K562 (cell line): ENCODE data around the gene DBF4B. TPM values are rescaled to one million over a fixed set of nuclear protein-coding genes. Genes with fewer than 3 reads are reported as not detected.
A peak's percentile ranks its signal among the peaks of the same experiment; 100 is the strongest.

Experiments
- ATAC-seq: fragments of 200-7000 bp; cut with Tn5 transposase; 3 replicates; pipeline ENCODE4 v1.9.1; 2020; ENCODE audit warnings: moderate library complexity
- Bru-seq: library from RNA; stranded (reverse); fragments of 400-500 nt; gene quantifications from one replicate; lab custom pipeline; 2021; lab: Mats Ljungman, UMichigan
- BruChase-seq, 2 experiments: library from RNA; stranded (reverse); fragments of 400-500 nt; gene quantifications; one replicate each; lab custom pipeline; 2021; lab: Mats Ljungman, UMichigan
- BruUV-seq: library from RNA; stranded (reverse); fragments of 400-500 nt; replicated peaks from 2 replicates; lab custom pipeline; 2021; lab: Mats Ljungman, UMichigan
- CTCF ChIA-PET: fragments of 300-600 bp; formaldehyde crosslinking; extraction: SDS; loops from one replicate; lab custom pipeline; 2021; ENCODE audit warnings: low intra/inter-chr PET ratio; lab: Yijun Ruan, JAX
- POLR2A ChIA-PET: fragments of 300-600, 350-650 bp; sonication (Branson Sonifier 250); formaldehyde crosslinking; extraction: SDS; loops from one replicate; lab custom pipeline; 2021; ENCODE audit warnings: antibody characterized with exemption, inconsistent platforms; lab: Yijun Ruan, JAX
- DNase-seq, 4 experiments: peaks; one replicate each; pipeline versions ENCODE4 v3.0.0 to v3.0.0-alpha.2; 2011 to 2018; ENCODE audit warnings: low spot score in 3 of 4, mixed read lengths in 3 of 4; ENCODE audit errors: extremely low read depth in 1 of 4
- FAIRE-seq: peaks from 2 replicates; lab custom pipeline; 2011; peaks lifted over from hg19 to GRCh38; lab: Jason Lieb, UNC
- H2AFZ ChIP-seq: 2 replicates; pipeline ENCODE4 v1.6.0; 2011; ENCODE audit warnings: low read depth, low read length, control low read depth, inconsistent platforms
- H3K27ac ChIP-seq: fragments of 200-600 bp; 3 replicates; pipeline ENCODE4 v1.8.0; 2011; ENCODE audit warnings: low read depth, mild to moderate bottlenecking, control low read depth, inconsistent platforms, low read length, moderate library complexity, mixed read lengths; ENCODE audit errors: extremely low read depth
- H3K27me3 ChIP-seq, 2 experiments: fragments of 300-600 bp in 1 of 2; 2 replicates in 1 of 2; 3 replicates in 1 of 2; pipeline versions ENCODE4 v1.6.0 to v1.8.0; 2011; ENCODE audit warnings: inconsistent platforms in 2 of 2, low read length in 2 of 2, mild to moderate bottlenecking in 1 of 2, mixed read lengths in 1 of 2, moderate library complexity in 1 of 2; ENCODE audit not compliant: control insufficient read depth in 2 of 2, insufficient read depth in 2 of 2
- H3K36me3 ChIP-seq: fragments of 300-600 bp; 3 replicates; pipeline ENCODE4 v1.8.0; 2011; ENCODE audit warnings: mild to moderate bottlenecking, low read length, inconsistent platforms; ENCODE audit not compliant: control insufficient read depth, insufficient read depth
- H3K4me1 ChIP-seq, 2 experiments: fragments of 200-600 bp in 1 of 2; replicated peaks in 1 of 2; 2 replicates in 1 of 2; 3 replicates in 1 of 2; pipeline versions ENCODE4 v1.5.1 to v1.8.0; 2011; ENCODE audit warnings: inconsistent platforms in 2 of 2, low read length in 2 of 2, mild to moderate bottlenecking in 1 of 2, mixed read lengths in 1 of 2, moderate library complexity in 1 of 2; ENCODE audit not compliant: control insufficient read depth in 2 of 2, insufficient read depth in 2 of 2
- H3K4me2 ChIP-seq: 2 replicates; pipeline ENCODE4 v1.6.1; 2011; ENCODE audit warnings: low read length, control low read depth, inconsistent platforms, mixed read lengths; ENCODE audit not compliant: insufficient read depth
- H3K4me3 ChIP-seq: fragments of 200-600 bp; sonication (generic), shearing (Covaris generic); 2 replicates; pipeline ENCODE4 v1.5.1; 2016; ENCODE audit warnings: control low read depth, inconsistent platforms
- H3K79me2 ChIP-seq: fragments of 200-600 bp; 3 replicates; pipeline ENCODE4 v1.8.0; 2011; ENCODE audit warnings: low read length, inconsistent platforms; ENCODE audit not compliant: control insufficient read depth, insufficient read depth
- H3K9ac ChIP-seq, 2 experiments: 2 replicates each; pipeline versions ENCODE4 v1.6.0 to v1.6.1; 2011; ENCODE audit warnings: low read depth in 2 of 2, low read length in 2 of 2, control low read depth in 1 of 2, inconsistent platforms in 1 of 2, mild to moderate bottlenecking in 1 of 2, mixed read lengths in 1 of 2; ENCODE audit not compliant: insufficient read depth in 1 of 2
- H3K9me1 ChIP-seq: one replicate; pipeline ENCODE4 v1.6.0; 2011; ENCODE audit warnings: inconsistent platforms, mild to moderate bottlenecking, low read length, moderate library complexity; ENCODE audit not compliant: control insufficient read depth, insufficient read depth
- H3K9me3 ChIP-seq: replicated peaks from 2 replicates; pipeline ENCODE4 v1.5.1; 2011; ENCODE audit warnings: low read depth, low read length, inconsistent platforms; ENCODE audit not compliant: control insufficient read depth, insufficient read depth
- H4K20me1 ChIP-seq: replicated peaks from 2 replicates; pipeline ENCODE4 v1.6.1; 2011; ENCODE audit warnings: low read length, inconsistent platforms, mixed read lengths; ENCODE audit not compliant: control insufficient read depth, insufficient read depth
- ARHGAP35 ChIP-seq: fragments of 450-650 bp; IDR thresholded peaks from 2 replicates; pipeline ENCODE4 v1.6.1; 2018; ENCODE audit not compliant: partially characterized antibody
- CREB3 ChIP-seq: fragments of 450-650 bp; conservative IDR thresholded peaks from 2 replicates; pipeline ENCODE4 v1.6.1; 2016; ENCODE audit warnings: missing genetic modification characterization, low read depth, mild to moderate bottlenecking, missing compliant biosample characterization, moderate library complexity
- EHMT2 ChIP-seq: fragments of 450-650 bp; IDR thresholded peaks from 2 replicates; pipeline ENCODE4 v1.6.1; 2018; ENCODE audit warnings: antibody characterized with exemption
- EZH2 ChIP-seq: IDR thresholded peaks from 2 replicates; pipeline ENCODE4 v1.6.1; 2012; ENCODE audit warnings: low read depth, mild to moderate bottlenecking, inconsistent platforms, low read length, borderline replicate concordance
- HCFC1 ChIP-seq: IDR thresholded peaks from 2 replicates; pipeline ENCODE4 v1.6.1; 2012; ENCODE audit warnings: low read depth, low read length, improper control_type of control experiment
- HMG20A ChIP-seq: fragments of 450-650 bp; formaldehyde crosslinking; conservative IDR thresholded peaks from 2 replicates; pipeline ENCODE4 v1.4.0; 2020; ENCODE audit warnings: mild to moderate bottlenecking, mixed read lengths
- IRF2 ChIP-seq: sonication (generic); formaldehyde crosslinking; IDR thresholded peaks from 2 replicates; pipeline ENCODE4 v1.8.1; 2022; ENCODE audit warnings: mild to moderate bottlenecking, missing genetic modification reagents
- KAT7 ChIP-seq: sonication (generic); formaldehyde crosslinking; IDR thresholded peaks from 2 replicates; pipeline ENCODE4 v1.8.0; 2022; ENCODE audit warnings: missing genetic modification reagents, mild to moderate bottlenecking, borderline replicate concordance
- NFYB ChIP-seq: IDR thresholded peaks from 2 replicates; pipeline ENCODE4 v1.6.1; 2011; ENCODE audit warnings: mild to moderate bottlenecking, moderate library complexity; ENCODE audit not compliant: insufficient read length; ENCODE audit errors: extremely low read depth
- PHF20 ChIP-seq: fragments of 450-650 bp; IDR thresholded peaks from 2 replicates; pipeline ENCODE4 v1.6.1; 2018; ENCODE audit not compliant: partially characterized antibody
- PRPF4 ChIP-seq: fragments of 200-400 bp; formaldehyde crosslinking; IDR thresholded peaks from one replicate; pipeline ENCODE4 v1.6.1; 2017; ENCODE audit warnings: low read length, low read depth, mild to moderate bottlenecking; ENCODE audit not compliant: insufficient read depth, poor library complexity, severe bottlenecking
- SREBF2 ChIP-seq: sonication (generic); formaldehyde crosslinking; IDR thresholded peaks from 2 replicates; pipeline ENCODE4 v1.4.0; 2020; ENCODE audit warnings: mild to moderate bottlenecking, missing genetic modification reagents
- YY1 ChIP-seq, 3 experiments: IDR thresholded peaks; 2 replicates each; pipeline ENCODE4 v1.6.1; 2011; ENCODE audit warnings: low read length in 2 of 3, mild to moderate bottlenecking in 2 of 3, moderate library complexity in 2 of 3, borderline replicate concordance in 1 of 3, control low read depth in 1 of 3, low read depth in 1 of 3; ENCODE audit not compliant: insufficient read depth in 3 of 3, insufficient replicate concordance in 2 of 3, control insufficient read depth in 1 of 3, insufficient read length in 1 of 3; ENCODE audit errors: extremely low read depth in 1 of 3
- ZNF174 ChIP-seq: fragments of 250-450 bp; sonication (Bioruptor Pico); IDR thresholded peaks from 2 replicates; pipeline ENCODE4 v1.4.0; 2020; ENCODE audit warnings: mild to moderate bottlenecking
- ZNF253 ChIP-seq: fragments of 250-450 bp; sonication (Bioruptor Pico); conservative IDR thresholded peaks from 2 replicates; pipeline ENCODE4 v1.6.1; 2021; ENCODE audit warnings: mild to moderate bottlenecking
- WGBS: fragments of 100-300 bp; shearing (Covaris generic); methylation state at CpG from one replicate; pipeline ENCODE4 v1.1.6; 2016; ENCODE audit warnings: low coverage, mixed read lengths; ENCODE audit not compliant: insufficient coverage; ENCODE audit errors: missing lambda C conversion rate; 5-methylcytosine and 5-hydroxymethylcytosine counted together
- in situ Hi-C: fragments of 300-500 bp; cut with MboI; formaldehyde crosslinking; loops from 4 replicates; pipeline ENCODE4 v1.15.0; 2018; ENCODE audit warnings: inconsistent platforms, mixed read lengths
- intact Hi-C: fragments of 100-400 bp; cut with micrococcal nuclease; formaldehyde crosslinking; loops from 2 replicates; pipeline ENCODE4 v1.14.2; 2022
- long read RNA-seq, 3 experiments: library from polyadenylated mRNA in 2 of 3; library from RNA in 1 of 3; unstranded in 2 of 3; stranded (forward) in 1 of 3; transcript quantifications; one replicate each; pipeline ENCODE4 v2.0.0, GENCODE V29; 2019 to 2022
- polyA minus RNA-seq, 3 experiments: library from RNA; depleted of rRNA, polyadenylated mRNA; stranded (reverse); fragments of >200 nt; gene quantifications; 2 replicates each; pipeline ENCODE4 v1.2.3, GENCODE V29; 2011
- polyA plus RNA-seq, 8 experiments: library from polyadenylated mRNA; depleted of rRNA in 4 of 8; stranded (reverse) in 5 of 8; unstranded in 3 of 8; fragments of >200 nt; fragmentation: Nextera tagmentation in 2 of 8; fragmentation: Illumina TruSeq in 1 of 8; extraction: Ambion mirVana in 2 of 8; extraction: Trizol in 1 of 8; gene quantifications; 2 replicates each; pipeline versions ENCODE4 v1.2.1 to v1.2.3, GENCODE V29; 2011 to 2014; ENCODE audit warnings: inconsistent platforms in 1 of 8, missing spikeins in 1 of 8
- total RNA-seq, 7 experiments: library from RNA; depleted of rRNA in 6 of 7; stranded (reverse); fragments of >200 nt in 6 of 7; fragmentation: Illumina TruSeq in 2 of 7; extraction: Trizol in 2 of 7; gene quantifications; 2 replicates each; pipeline versions ENCODE4 v1.2.1 to v1.2.3, GENCODE V29; 2011 to 2021; ENCODE audit warnings: low replicate concordance in 1 of 7

Gene DBF4B
- 70.0 and 132 TPM in 2 replicates for total RNA-seq (2011; cell fraction: chromatin; rRNA removed; ENCODE audit: low replicate concordance)
- 61.5 and 66.2 TPM in 2 replicates for total RNA-seq (2011; cell fraction: nucleolus; rRNA removed)
- total RNA-seq (2011; cell fraction: nucleoplasm; rRNA removed), result 79.9 and 98.9 TPM in 2 replicates
- 13.0 and 13.7 TPM in 2 replicates for total RNA-seq (2014; rRNA removed)
- 12.3 and 12.5 TPM in 2 replicates for total RNA-seq (2014; rRNA removed; fragmentation: Illumina TruSeq; extraction: Trizol)
- total RNA-seq (2015; rRNA removed; fragmentation: Illumina TruSeq; extraction: Trizol), result 11.8 and 14.6 TPM in 2 replicates
- total RNA-seq (2021), result 24.0 and 26.9 TPM in 2 replicates
- polyA plus RNA-seq (2011; rRNA removed), result 21.8 and 26.8 TPM in 2 replicates
- polyA plus RNA-seq (2011; cell fraction: cytosol; rRNA removed), result 15.8 and 20.4 TPM in 2 replicates
- polyA plus RNA-seq (2011; cell fraction: nucleus; rRNA removed), result 47.2 and 70.7 TPM in 2 replicates
- 16.1 and 24.5 TPM in 2 replicates for polyA plus RNA-seq (2012)
- 26.6 and 27.4 TPM in 2 replicates for polyA plus RNA-seq (2014; fragmentation: Illumina TruSeq; extraction: Trizol)
- 1 to 10 TPM; 2.5 to 2.9 TPM for polyA plus RNA-seq (2014; fragmentation: Nextera tagmentation; extraction: Ambion mirVana)
- polyA plus RNA-seq (2014; rRNA removed), result 20.4 and 21.7 TPM in 2 replicates
- 13.6 and 14.5 TPM in 2 replicates for polyA minus RNA-seq (2011; rRNA and poly(A)+ RNA removed)
- 9.8 and 13.2 TPM in 2 replicates for polyA minus RNA-seq (2011; cell fraction: cytosol; rRNA and poly(A)+ RNA removed)
- polyA minus RNA-seq (2011; cell fraction: nucleus; rRNA and poly(A)+ RNA removed), result 11.0 and 11.4 TPM in 2 replicates
- Bru-seq, nascent RNA, result percentile 74 among the genes with signal in this experiment
- BruChase-seq, experiment 1, labeled RNA remaining after a 2-hour chase, result percentile 74 among the genes with signal in this experiment
- BruChase-seq, experiment 2, labeled RNA remaining after a 6-hour chase, result percentile 69 among the genes with signal in this experiment
- long read RNA-seq, experiment 1, partial matches to known transcripts, result 1 of 24 reads
- long read RNA-seq, experiment 1, other reads (novel, unspliced or antisense), result 23 of 24 reads
- long read RNA-seq, experiment 2, partial matches to known transcripts, result 1 of 10 reads
- long read RNA-seq, experiment 2, other reads (novel, unspliced or antisense), result 8 of 10 reads
- long read RNA-seq, experiment 3, partial matches to known transcripts, result 0 of 2 reads
- long read RNA-seq, experiment 3, other reads (novel, unspliced or antisense), result 1 of 2 reads

GRCh38 chr17:44708401-44709263 is at the start of gene DBF4B:
Gene DBF4B, plus strand, starts transcription at chr17:44708665. Its CDS starts 156 bp downstream, at chr17:44708821.
- peaks cover 8 to 10% of the 10 kb centered on the region in 2 experiments; a peak in 4 of 5 replicates for H3K4me1 ChIP-seq
- H3K4me3 ChIP-seq, result peak within 1 kb of the TSS; percentile 64
- BruUV-seq, result TSS peak; percentile 87
- H3K9me3 ChIP-seq, result no peaks in the 10 kb centered on the region
- peak within 1 kb of the TSS; percentile 83 for H2AFZ ChIP-seq
- peaks cover 5% of the 10 kb centered on the region; the same call in 1 of the 3 replicates for H3K36me3 ChIP-seq
- no peaks in the 10 kb centered on the region for H3K9me1 ChIP-seq
- FAIRE-seq (peak; percentile 88), ATAC-seq (peak; percentile 84), DNase-seq (peak; percentile 89 to 95 (median 90))
- CTCF ChIA-PET, result no interaction called here
- in situ Hi-C loops (no loop called here), intact Hi-C loops (no loop called here)
- H3K27me3 ChIP-seq, result no peaks in the 10 kb centered on the region
- POLR2A ChIA-PET, result interaction anchor here (0.6 to 1.3 kb wide), 6 partner anchors 9 to 234 kb away, joined by 3 to 4 read pairs (median 3); partner anchors contain the start of gene CCDC43
- peaks cover 22% of the 10 kb centered on the region for H3K79me2 ChIP-seq
- H3K4me2 ChIP-seq, result peak within 1 kb of the TSS; percentile 97
- no peaks in the 10 kb centered on the region for H4K20me1 ChIP-seq
- WGBS, result under 1% methylated on average over 52 of the region's 52 CpGs
- H3K9ac ChIP-seq, result peak within 1 kb of the TSS; percentile 81 to 95
- peak within 1 kb of the TSS; percentile 83 for H3K27ac ChIP-seq
- no peak for TF ChIP-seq PRPF4
- no peak for TF ChIP-seq ZNF174 (CRISPR knock-in tag)
- TF ChIP-seq ARHGAP35, result no peak
- no peak for TF ChIP-seq NFYB
- peak; percentile 65 for TF ChIP-seq HCFC1
- peak; percentile 54 for TF ChIP-seq EHMT2
- no peak for TF ChIP-seq CREB3
- TF ChIP-seq YY1 (IDR thresholded peaks at IDR 0.05; ENCODE audit: borderline replicate concordance in 1 of 3, control insufficient read depth in 1 of 3, extremely low read depth in 1 of 3, insufficient read depth in 3 of 3, insufficient read length in 1 of 3, insufficient replicate concordance in 2 of 3, low read depth in 1 of 3, low read length in 2 of 3), result peak in 2 of 3 experiments; percentile 23 to 40
- TF ChIP-seq SREBF2, result no peak
- no peak for TF ChIP-seq KAT7 (CRISPR knock-in tag)
- TF ChIP-seq ZNF253, result no peak
- TF ChIP-seq HMG20A (CRISPR knock-in tag), result no peak
- peak; percentile 73 for TF ChIP-seq PHF20
- no peak for TF ChIP-seq IRF2
- no peak for TF ChIP-seq EZH2
